Nephron (organoid): ENCODE data around the gene USP44.
"Not testable (repeated sequence)": the region's sequence is repeated elsewhere in the genome, so short reads cannot be mapped to it uniquely, and the experiment has no call there.

Source experiments
- H3K27ac Mint-ChIP-seq, 3 experiments: 2 replicates each; pipeline ENCODE4 v1.8.0; 2020; ENCODE audit warnings: mixed read lengths in 3 of 3, mild to moderate bottlenecking in 2 of 3, moderate library complexity in 1 of 3
- H3K27me3 Mint-ChIP-seq: 2 replicates; pipeline ENCODE4 v1.8.0; 2021; ENCODE audit warnings: low read depth, mild to moderate bottlenecking, moderate library complexity, mixed read lengths
- H3K36me3 Mint-ChIP-seq: 2 replicates; pipeline ENCODE4 v1.8.0; 2020; ENCODE audit warnings: low read depth, mixed read lengths
- H3K4me1 Mint-ChIP-seq: 2 replicates; pipeline ENCODE4 v1.8.0; 2020; ENCODE audit warnings: mixed read lengths
- H3K4me3 Mint-ChIP-seq, 3 experiments: 2 replicates each; pipeline ENCODE4 v1.8.0; 2020; ENCODE audit warnings: mild to moderate bottlenecking in 3 of 3, mixed read lengths in 3 of 3, moderate library complexity in 2 of 3
- H3K9me3 Mint-ChIP-seq: 2 replicates; pipeline ENCODE4 v1.8.0; 2020; ENCODE audit warnings: mixed read lengths
- TF ChIP-seq, protein P1 (sequence below), 3 experiments: fragments of 200-600 bp; sonication (generic); IDR thresholded peaks; one replicate each; pipeline ENCODE4 v1.5.0; 2021; ENCODE audit warnings: antibody characterized with exemption in 3 of 3; ENCODE audit not compliant: unreplicated experiment in 3 of 3

The USP44 gene

DNA sequence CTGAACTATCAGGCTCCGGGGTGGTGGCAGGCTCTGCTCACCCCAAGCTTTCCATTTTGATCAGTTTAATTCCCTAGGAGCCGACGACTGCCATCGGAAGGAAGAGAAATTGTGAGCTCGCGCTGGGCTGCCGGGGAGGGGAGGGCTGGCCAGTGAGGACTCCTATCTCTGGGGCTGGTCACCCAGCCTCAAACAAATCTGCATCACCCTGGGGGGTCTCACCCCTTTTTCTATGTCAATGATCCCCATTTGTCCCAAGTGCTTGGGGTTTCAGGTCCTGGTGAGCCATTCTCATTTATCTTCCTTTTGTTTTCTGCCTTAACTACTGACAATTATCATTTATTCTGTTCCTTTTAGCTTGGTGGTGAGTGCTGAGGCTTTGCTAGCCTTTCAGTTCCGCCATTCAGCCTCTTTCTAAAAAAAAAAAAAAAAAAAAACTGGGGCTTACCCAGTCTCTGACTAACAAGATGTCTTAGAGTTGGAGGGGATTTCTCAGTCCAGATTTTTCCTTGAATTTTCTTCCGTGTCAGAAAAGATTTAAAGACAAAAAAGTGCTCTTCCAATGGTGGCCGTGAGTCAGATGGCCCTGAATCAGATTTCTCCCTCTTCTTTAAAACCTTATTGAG, 22.8 kb upstream of the USP44 start:
- Mint-ChIP-seq H3K4me1 (no peaks in the 10 kb centered on the region), H3K4me3 (no peak overlapping the region), H3K36me3 (no peaks in the 10 kb centered on the region), H3K27me3 (peaks cover 12% of the 10 kb centered on the region), H3K9me3 (no peaks in the 10 kb centered on the region), H3K27ac (no peak overlapping the region)
- TF ChIP-seq, protein P1, sequence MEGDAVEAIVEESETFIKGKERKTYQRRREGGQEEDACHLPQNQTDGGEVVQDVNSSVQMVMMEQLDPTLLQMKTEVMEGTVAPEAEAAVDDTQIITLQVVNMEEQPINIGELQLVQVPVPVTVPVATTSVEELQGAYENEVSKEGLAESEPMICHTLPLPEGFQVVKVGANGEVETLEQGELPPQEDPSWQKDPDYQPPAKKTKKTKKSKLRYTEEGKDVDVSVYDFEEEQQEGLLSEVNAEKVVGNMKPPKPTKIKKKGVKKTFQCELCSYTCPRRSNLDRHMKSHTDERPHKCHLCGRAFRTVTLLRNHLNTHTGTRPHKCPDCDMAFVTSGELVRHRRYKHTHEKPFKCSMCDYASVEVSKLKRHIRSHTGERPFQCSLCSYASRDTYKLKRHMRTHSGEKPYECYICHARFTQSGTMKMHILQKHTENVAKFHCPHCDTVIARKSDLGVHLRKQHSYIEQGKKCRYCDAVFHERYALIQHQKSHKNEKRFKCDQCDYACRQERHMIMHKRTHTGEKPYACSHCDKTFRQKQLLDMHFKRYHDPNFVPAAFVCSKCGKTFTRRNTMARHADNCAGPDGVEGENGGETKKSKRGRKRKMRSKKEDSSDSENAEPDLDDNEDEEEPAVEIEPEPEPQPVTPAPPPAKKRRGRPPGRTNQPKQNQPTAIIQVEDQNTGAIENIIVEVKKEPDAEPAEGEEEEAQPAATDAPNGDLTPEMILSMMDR (IDR thresholded peaks at IDR 0.05; ENCODE audit: unreplicated experiment in 3 of 3) = no peak

DNA sequence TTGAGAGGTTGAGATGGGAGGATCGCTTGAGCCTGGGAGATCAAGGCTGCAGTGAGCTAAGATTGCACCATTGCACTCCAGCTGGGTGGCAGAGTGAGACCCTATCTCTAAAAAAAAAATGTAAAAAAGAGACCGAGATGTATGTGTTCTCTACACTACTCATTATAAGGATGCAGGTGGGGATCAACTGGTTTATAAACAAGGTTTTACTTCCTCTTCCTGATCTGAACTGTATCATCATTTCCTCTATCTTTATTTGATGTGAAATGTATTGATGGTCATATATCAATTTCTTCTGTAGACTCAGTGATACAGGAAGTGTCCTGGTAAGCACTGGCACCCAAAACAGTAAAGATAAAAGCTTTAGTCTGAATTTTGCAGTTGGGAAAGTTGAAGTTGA, 20.1 kb upstream of the USP44 start:
- Mint-ChIP-seq H3K27me3 (peaks cover 12% of the 10 kb centered on the region), H3K27ac (no peak overlapping the region), H3K9me3 (no peaks in the 10 kb centered on the region), H3K4me3 (no peak overlapping the region), H3K4me1 (no peaks in the 10 kb centered on the region), H3K36me3 (no peaks in the 10 kb centered on the region)
- TF ChIP-seq, protein P1 (IDR thresholded peaks at IDR 0.05; ENCODE audit: unreplicated experiment in 3 of 3) = no peak

DNA sequence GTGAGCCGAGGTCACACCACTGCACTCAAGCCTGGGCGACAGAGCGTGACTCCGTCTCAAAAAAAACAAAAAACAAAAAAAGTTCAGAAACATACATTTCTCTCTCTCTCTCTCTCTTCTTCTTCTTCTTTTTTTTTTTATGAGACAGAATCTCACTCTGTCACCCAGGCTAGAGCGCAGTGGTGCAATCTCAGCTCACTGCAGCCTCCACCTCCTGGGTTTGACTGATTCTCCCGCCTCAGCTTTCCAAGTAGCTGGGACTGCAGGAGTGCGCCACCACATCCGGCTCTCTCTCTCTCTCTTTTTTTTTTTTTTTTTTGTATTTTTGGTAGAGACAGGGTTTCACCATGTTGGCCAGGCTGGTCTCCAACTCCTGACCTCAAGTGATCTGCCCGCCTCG, 16.8 kb upstream of the USP44 start:
- not testable (repeated sequence) for H3K4me3 Mint-ChIP-seq, H3K27me3 Mint-ChIP-seq, H3K9me3 Mint-ChIP-seq, H3K36me3 Mint-ChIP-seq, H3K4me1 Mint-ChIP-seq, H3K27ac Mint-ChIP-seq

DNA sequence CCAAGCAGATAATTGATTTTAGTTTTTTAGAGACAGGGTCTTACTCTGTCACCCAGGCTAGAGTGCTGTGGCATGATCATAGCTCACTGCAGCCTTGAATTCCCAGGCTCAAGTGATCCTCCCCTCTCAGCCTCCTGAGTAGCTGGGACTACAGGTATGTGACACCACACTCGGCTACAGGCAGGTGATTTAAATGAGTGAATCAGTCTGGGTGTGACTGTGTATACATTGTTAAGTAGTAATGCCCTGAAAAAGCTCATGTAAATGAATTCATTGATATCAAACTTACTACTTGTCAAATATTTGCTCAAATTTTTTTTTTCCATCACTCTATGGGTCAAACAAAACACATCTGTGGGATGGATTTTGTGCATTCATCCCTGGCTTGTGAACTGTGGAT, 6.3 kb upstream of the USP44 start:
- Mint-ChIP-seq H3K36me3 (no peaks in the 10 kb centered on the region), H3K9me3 (no peaks in the 10 kb centered on the region), H3K27ac (no peak overlapping the region), H3K27me3 (peaks cover 35% of the 10 kb centered on the region), H3K4me3 (no peak overlapping the region), H3K4me1 (no peaks in the 10 kb centered on the region)
- TF ChIP-seq, protein P1 (IDR thresholded peaks at IDR 0.05; ENCODE audit: unreplicated experiment in 3 of 3) = no peak

DNA sequence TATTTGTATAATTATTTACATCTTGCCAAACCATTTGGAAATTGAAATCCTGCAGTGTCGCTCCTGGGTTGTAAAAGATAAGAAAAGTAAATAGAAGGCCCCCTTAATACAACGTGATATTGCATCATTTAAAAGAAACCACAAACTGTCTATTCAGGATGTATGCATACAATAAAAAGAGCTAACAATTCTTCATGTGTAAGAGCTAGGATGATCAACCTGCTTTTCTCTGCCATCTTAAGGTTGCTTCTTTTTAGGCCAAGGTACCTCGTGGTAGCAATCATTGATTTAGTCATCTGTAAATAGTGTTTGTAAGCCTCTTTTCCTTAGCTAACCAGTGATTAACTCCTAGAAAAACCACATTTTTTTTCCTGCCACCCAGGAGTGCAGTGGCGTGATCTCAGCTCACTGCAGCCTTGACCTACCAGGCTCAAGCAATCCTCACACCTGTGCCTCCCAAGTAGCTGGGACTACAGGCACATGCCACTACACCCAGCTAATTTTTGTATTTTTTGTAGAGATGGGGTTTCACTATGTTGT, 3.3 kb upstream of the USP44 start:
- no peak overlapping the region for H3K4me3 Mint-ChIP-seq
- TF ChIP-seq, protein P1 (IDR thresholded peaks at IDR 0.05; ENCODE audit: unreplicated experiment in 3 of 3) = no peak
- H3K27ac Mint-ChIP-seq = no peak overlapping the region
- H3K4me1 Mint-ChIP-seq = no peaks in the 10 kb centered on the region
- peaks cover 61% of the 10 kb centered on the region for H3K27me3 Mint-ChIP-seq
- peaks cover 1% of the 10 kb centered on the region for H3K9me3 Mint-ChIP-seq
- no peaks in the 10 kb centered on the region for H3K36me3 Mint-ChIP-seq

DNA sequence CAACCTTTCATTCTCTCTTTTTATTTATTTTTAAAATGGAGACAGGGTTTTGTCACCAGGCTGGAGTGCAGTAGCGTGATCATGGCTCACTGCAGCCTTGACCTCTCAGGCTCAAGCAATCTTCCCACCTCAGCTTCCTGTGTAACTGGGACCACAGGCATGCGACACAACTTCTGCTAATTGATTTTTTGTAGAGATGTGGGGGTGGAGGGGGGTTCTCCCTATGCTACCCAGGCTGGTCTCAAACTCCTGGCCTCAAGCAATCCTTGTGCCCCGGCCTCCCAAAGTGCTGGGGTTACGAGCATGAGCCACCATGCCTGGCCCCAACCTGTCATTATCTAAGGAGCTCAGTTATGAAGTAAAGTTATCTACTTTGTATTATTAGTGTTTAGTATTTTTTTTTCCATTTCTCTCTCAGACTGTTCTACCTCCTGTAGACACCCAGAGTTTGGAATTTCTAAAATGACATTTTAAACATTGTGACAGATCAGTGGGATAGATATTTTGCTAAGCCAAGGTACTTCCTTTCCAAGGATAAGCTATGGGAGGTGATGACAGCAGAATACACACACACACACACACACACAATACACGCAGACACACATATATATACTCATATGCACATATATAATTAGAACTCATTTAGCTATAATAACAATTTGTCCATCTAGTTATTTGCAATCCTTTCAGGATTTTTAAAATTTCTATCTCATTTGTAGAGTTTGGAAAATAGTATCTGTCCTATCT, 2.1 kb upstream of the USP44 start:
- TF ChIP-seq, protein P1 (IDR thresholded peaks at IDR 0.05; ENCODE audit: unreplicated experiment in 3 of 3) = no peak
- Mint-ChIP-seq H3K27ac (no peak overlapping the region), H3K4me1 (no peaks in the 10 kb centered on the region), H3K27me3 (peaks cover 65% of the 10 kb centered on the region), H3K9me3 (peaks cover 6% of the 10 kb centered on the region), H3K36me3 (peaks cover 4% of the 10 kb centered on the region), H3K4me3 (no peak overlapping the region)
